Activated T-cell treated with anti-CD3 and anti-CD28 coated beads, Interleukin-2, amount 50 U/mL, for 72 hours (primary cell): ENCODE results near the gene LIN28B. TPM values are rescaled to one million over a fixed set of nuclear protein-coding genes. Genes with fewer than 3 reads are reported as not detected.

Experiments used
- ATAC-seq, 2 donors: fragments of 150-1000 bp; cut with Tn5 transposase; replicated peaks in 1 of 2; 2 replicates each; pipeline ENCODE4 v1.10.0; 2021; ENCODE audit warnings: moderate library complexity in 2 of 2, mild to moderate bottlenecking in 1 of 2
- DNase-seq, 2 donors: peaks; one replicate each; pipeline ENCODE4 v3.0.0; 2021 to 2022; ENCODE audit warnings: mixed read lengths in 1 of 2
- H3K27ac Mint-ChIP-seq: one replicate; pipeline ENCODE4 v1.8.0; 2022; ENCODE audit warnings: mild to moderate bottlenecking, moderate library complexity, mixed read lengths
- H3K27me3 Mint-ChIP-seq: one replicate; pipeline ENCODE4 v1.8.0; 2022; ENCODE audit warnings: low read depth, mixed read lengths
- H3K36me3 Mint-ChIP-seq, 2 donors: one replicate each; pipeline ENCODE4 v1.8.0; 2022; ENCODE audit warnings: mixed read lengths in 2 of 2, mild to moderate bottlenecking in 1 of 2; ENCODE audit not compliant: insufficient read depth in 2 of 2
- H3K4me1 Mint-ChIP-seq: one replicate; pipeline ENCODE4 v1.8.0; 2022; ENCODE audit warnings: low read depth, mixed read lengths
- H3K4me3 Mint-ChIP-seq, 2 donors: one replicate each; pipeline ENCODE4 v1.8.0; 2022; ENCODE audit warnings: mild to moderate bottlenecking in 2 of 2, mixed read lengths in 2 of 2, moderate library complexity in 2 of 2
- H3K9me3 Mint-ChIP-seq, 2 donors: one replicate each; pipeline ENCODE4 v1.8.0; 2022; ENCODE audit warnings: mixed read lengths in 2 of 2
- total RNA-seq, 2 donors: library from RNA; stranded (reverse); gene quantifications; one replicate each; pipeline ENCODE4 v1.2.3, GENCODE V29; 2022

LIN28B gene
- total RNA-seq, 2 donors from 2014 or later = not detected

GRCh38 chr6:105038259-105038658 is 81.4 kb downstream of the LIN28B start:
- Mint-ChIP-seq H3K27me3 (peaks cover 22% of the 10 kb centered on the region), H3K4me3 (no peak overlapping the region), H3K4me1 (no peaks in the 10 kb centered on the region), H3K36me3 (no peaks in the 10 kb centered on the region), H3K9me3 (no peaks in the 10 kb centered on the region), H3K27ac (no peak overlapping the region)
- DNase-seq (no peak), ATAC-seq (no peak)

GRCh38 chr6:105041880-105042279 is 85.0 kb downstream of the LIN28B start:
- Mint-ChIP-seq H3K9me3 (no peaks in the 10 kb centered on the region), H3K4me1 (no peaks in the 10 kb centered on the region), H3K4me3 (no peak overlapping the region), H3K36me3 (no peaks in the 10 kb centered on the region), H3K27me3 (peaks cover 17% of the 10 kb centered on the region), H3K27ac (no peak overlapping the region)
- no peak for ATAC-seq
- DNase-seq = no peak

DNA sequence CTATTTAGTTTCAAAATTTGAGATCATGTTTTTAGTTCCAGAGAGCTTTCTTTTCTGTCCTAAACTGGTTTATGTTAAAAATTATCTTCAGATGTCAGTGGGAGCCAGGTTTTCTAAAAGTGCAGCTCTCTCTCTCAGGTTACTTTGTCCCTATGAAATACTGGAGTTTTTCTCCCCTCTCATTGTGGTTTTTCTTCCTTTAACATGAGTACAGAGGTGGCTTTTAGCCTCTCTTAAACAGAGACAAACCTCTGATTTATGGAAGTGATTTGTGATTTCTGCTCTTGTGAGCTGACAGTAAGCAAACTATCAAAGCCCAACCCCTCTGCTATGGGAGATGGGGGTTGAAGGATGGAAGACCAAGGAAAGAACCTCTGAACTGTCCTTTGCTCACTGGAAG is 85.7 kb downstream of the LIN28B start:
- Mint-ChIP-seq H3K4me1 (no peaks in the 10 kb centered on the region), H3K9me3 (no peaks in the 10 kb centered on the region), H3K27ac (no peak overlapping the region), H3K4me3 (no peak overlapping the region), H3K27me3 (peaks cover 17% of the 10 kb centered on the region), H3K36me3 (no peaks in the 10 kb centered on the region)
- no peak for DNase-seq
- ATAC-seq = no peak

GRCh38 chr6:105043979-105044378 is 87.1 kb downstream of the LIN28B start:
- ATAC-seq = no peak
- Mint-ChIP-seq H3K27me3 (peaks cover 25% of the 10 kb centered on the region), H3K4me3 (no peak overlapping the region), H3K27ac (no peak overlapping the region), H3K9me3 (peaks cover 0 to 3% of the 10 kb centered on the region in 2 donors), H3K4me1 (no peaks in the 10 kb centered on the region), H3K36me3 (peaks cover 0 to 3% of the 10 kb centered on the region in 2 donors)
- DNase-seq = no peak

GRCh38 chr6:105045526-105045925 is 88.6 kb downstream of the LIN28B start:
- Mint-ChIP-seq H3K27ac (no peak overlapping the region), H3K36me3 (peaks cover 0 to 3% of the 10 kb centered on the region in 2 donors), H3K9me3 (peaks cover 0 to 3% of the 10 kb centered on the region in 2 donors), H3K27me3 (peaks cover 28% of the 10 kb centered on the region), H3K4me3 (no peak overlapping the region), H3K4me1 (no peaks in the 10 kb centered on the region)
- DNase-seq = no peak
- ATAC-seq = no peak

DNA sequence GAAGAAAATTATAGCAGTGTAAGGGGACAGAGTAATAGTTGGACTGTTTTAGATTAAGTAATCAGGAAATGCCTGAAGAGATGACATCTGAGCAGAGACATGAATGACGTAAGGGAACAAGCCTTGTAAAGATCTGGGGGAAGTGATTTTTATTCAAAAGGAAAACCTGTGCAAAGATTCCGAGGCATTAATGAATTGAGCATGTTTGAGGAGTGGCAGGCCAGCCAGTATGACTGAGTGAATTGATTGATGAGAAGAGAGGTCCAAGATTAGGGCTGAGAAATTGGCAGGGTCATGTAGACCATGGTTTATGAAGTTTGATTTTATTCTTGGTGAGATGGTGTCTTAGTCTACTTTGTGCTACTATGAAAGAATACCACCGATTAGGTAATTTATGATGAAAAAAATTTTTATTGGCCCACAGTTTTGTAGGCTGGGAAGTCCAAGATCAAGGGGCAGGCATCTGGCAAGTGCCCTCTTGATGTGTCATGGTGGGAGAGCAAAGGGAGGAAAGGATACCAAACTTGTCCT is 95.1 kb downstream of the LIN28B start:
- DNase-seq = no peak
- no peaks in the 10 kb centered on the region for H3K4me1 Mint-ChIP-seq
- peaks cover 24% of the 10 kb centered on the region for H3K27me3 Mint-ChIP-seq
- H3K4me3 Mint-ChIP-seq = no peak overlapping the region
- peaks cover 0 to 3% of the 10 kb centered on the region in 2 donors for H3K36me3 Mint-ChIP-seq
- no peak overlapping the region for H3K27ac Mint-ChIP-seq
- ATAC-seq = no peak
- H3K9me3 Mint-ChIP-seq = peaks cover 0 to 6% of the 10 kb centered on the region in 2 donors

GRCh38 chr6:105056646-105057045 is 99.7 kb downstream of the LIN28B start:
- Mint-ChIP-seq H3K27me3 (peaks cover 27% of the 10 kb centered on the region), H3K9me3 (peaks cover 0 to 2% of the 10 kb centered on the region in 2 donors), H3K4me3 (no peak overlapping the region), H3K4me1 (no peaks in the 10 kb centered on the region), H3K27ac (no peak overlapping the region), H3K36me3 (no peaks in the 10 kb centered on the region)
- DNase-seq (no peak), ATAC-seq (no peak)

DNA sequence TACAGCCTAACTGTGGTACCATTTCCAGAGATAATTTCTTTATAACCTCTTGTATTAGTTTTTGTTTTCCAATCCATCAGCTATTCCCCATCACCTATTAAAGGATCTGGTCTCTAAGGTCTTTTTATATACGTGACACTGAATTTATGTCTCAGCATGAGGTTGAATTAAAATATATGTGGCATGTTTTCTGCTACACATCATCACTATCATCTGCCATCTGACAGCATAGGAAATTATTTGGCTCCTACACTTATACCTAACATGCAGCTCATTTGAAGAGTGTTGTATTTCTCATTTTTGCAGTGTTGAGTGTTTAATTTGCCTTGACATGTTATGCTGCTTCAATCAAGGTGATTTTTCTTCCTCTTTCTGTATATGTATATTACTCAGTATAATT is 100.3 kb downstream of the LIN28B start:
- Mint-ChIP-seq H3K36me3 (no peaks in the 10 kb centered on the region), H3K4me3 (no peak overlapping the region), H3K27me3 (peaks cover 32% of the 10 kb centered on the region), H3K9me3 (peaks cover 0 to 2% of the 10 kb centered on the region in 2 donors), H3K4me1 (no peaks in the 10 kb centered on the region), H3K27ac (no peak overlapping the region)
- ATAC-seq = no peak
- DNase-seq = no peak

- no peaks in the 10 kb centered on the region for H3K4me1 Mint-ChIP-seq
- ATAC-seq (no peak), DNase-seq (no peak)
- H3K4me3 Mint-ChIP-seq = no peak overlapping the region
- H3K27ac Mint-ChIP-seq = no peak overlapping the region
- no peaks in the 10 kb centered on the region for H3K36me3 Mint-ChIP-seq
- peaks cover 37% of the 10 kb centered on the region for H3K27me3 Mint-ChIP-seq
- H3K9me3 Mint-ChIP-seq = peaks cover 0 to 2% of the 10 kb centered on the region in 2 donors
Observed at GRCh38 chr6:105058316-105058715, 101.4 kb downstream of the LIN28B start.

DNA sequence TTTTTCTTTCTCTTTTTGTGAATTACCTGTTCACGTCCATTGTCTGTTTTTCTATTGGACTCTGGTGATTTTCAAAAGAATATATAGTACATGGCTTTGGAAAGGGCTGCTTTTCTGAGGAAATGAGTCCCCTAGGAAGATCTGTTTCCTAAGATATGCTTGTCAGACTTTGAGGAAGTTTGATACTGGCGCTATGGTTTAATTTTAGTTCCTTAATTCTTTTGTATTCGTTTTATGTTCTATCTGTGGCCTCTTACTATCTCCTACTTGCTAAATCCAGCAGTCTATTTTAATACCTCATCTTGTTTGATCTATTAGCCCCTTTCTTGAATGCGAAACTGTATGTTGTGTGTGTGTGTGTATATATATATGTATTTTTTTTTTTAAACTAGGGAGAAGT is 101.9 kb downstream of the LIN28B start:
- no peak for ATAC-seq
- H3K27ac Mint-ChIP-seq = no peak overlapping the region
- no peak overlapping the region for H3K4me3 Mint-ChIP-seq
- H3K36me3 Mint-ChIP-seq = no peaks in the 10 kb centered on the region
- H3K4me1 Mint-ChIP-seq = no peaks in the 10 kb centered on the region
- peaks cover 0 to 2% of the 10 kb centered on the region in 2 donors for H3K9me3 Mint-ChIP-seq
- peaks cover 39% of the 10 kb centered on the region for H3K27me3 Mint-ChIP-seq
- no peak for DNase-seq

- H3K27me3 Mint-ChIP-seq = peaks cover 39% of the 10 kb centered on the region
- no peaks in the 10 kb centered on the region for H3K9me3 Mint-ChIP-seq
Observed at GRCh38 chr6:105066233-105066632, 109.3 kb downstream of the LIN28B start.

DNA sequence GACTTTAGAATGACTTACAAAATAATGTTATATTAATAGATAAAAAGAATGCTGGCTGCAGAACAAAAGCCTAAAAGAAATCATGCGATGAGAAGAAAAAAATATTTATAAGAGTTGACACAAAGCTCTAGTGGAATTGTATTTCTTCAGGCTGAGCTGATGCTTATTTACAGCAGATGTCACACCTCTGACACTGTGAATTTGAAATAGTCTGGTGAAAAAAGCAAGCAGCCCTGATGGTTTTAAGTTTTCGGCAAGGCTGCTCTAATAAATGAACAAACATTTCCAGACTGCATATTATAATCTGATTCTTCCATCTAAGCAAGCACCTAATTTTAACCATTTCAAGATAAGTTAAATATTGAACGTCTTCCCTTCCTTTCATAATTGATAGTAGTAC is 109.9 kb downstream of the LIN28B start:
- H3K4me3 Mint-ChIP-seq = no peak overlapping the region
- ATAC-seq (no peak), DNase-seq (no peak)
- H3K4me1 Mint-ChIP-seq = no peaks in the 10 kb centered on the region
- H3K9me3 Mint-ChIP-seq = no peaks in the 10 kb centered on the region
- no peaks in the 10 kb centered on the region for H3K36me3 Mint-ChIP-seq
- H3K27ac Mint-ChIP-seq = no peak overlapping the region
- H3K27me3 Mint-ChIP-seq = peaks cover 36% of the 10 kb centered on the region

More at GRCh38 chr6:105066233-105066632, 109.3 kb downstream of the LIN28B start:
- no peaks in the 10 kb centered on the region for H3K4me1 Mint-ChIP-seq
- H3K27ac Mint-ChIP-seq = no peak overlapping the region
- no peak for DNase-seq
- no peaks in the 10 kb centered on the region for H3K36me3 Mint-ChIP-seq
- H3K4me3 Mint-ChIP-seq = no peak overlapping the region
- no peak for ATAC-seq

DNA sequence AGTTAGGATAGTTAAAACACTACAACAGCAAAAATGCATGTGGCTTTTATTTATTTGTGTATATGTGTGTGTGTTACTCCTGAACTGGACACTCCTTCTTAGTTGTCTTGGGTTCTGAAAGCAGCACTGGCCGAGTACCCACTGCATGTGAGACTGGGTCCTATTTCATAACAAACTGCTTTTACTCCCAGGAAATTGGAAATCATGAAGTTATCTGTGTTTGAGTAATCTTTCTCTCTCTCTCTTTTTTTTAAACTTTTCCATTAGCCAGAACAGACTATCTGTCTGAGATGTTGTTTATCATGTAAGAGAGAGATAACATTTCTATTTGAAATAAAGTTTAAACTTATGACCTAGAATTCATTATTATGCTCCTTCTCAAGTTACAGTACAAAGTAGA is 110.4 kb downstream of the LIN28B start:
- no peaks in the 10 kb centered on the region for H3K4me1 Mint-ChIP-seq
- DNase-seq = no peak
- no peak for ATAC-seq
- H3K4me3 Mint-ChIP-seq = no peak overlapping the region
- no peaks in the 10 kb centered on the region for H3K9me3 Mint-ChIP-seq
- H3K27ac Mint-ChIP-seq = no peak overlapping the region
- H3K36me3 Mint-ChIP-seq = no peaks in the 10 kb centered on the region
- H3K27me3 Mint-ChIP-seq = peaks cover 32% of the 10 kb centered on the region

DNA sequence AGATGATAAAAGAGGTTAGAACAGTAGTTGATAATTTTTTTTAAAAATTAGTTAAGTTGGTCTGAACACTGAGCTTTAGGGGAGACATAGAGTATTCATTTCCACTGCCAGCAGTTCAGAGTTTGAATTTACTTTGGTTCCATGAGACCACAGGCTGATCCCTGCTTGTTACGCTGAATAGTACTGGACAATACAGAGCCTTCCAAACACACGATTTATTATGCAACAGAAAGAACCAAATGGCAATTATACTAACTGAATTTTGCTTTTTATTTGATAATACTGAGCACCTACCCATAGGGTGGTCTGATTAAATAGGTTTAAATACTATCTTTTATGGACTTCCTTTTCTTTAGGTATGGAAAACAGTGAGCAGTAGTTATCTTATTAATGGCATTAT is 111.5 kb downstream of the LIN28B start:
- Mint-ChIP-seq H3K9me3 (no peaks in the 10 kb centered on the region), H3K27ac (no peak overlapping the region), H3K27me3 (peaks cover 27% of the 10 kb centered on the region), H3K4me1 (no peaks in the 10 kb centered on the region), H3K4me3 (no peak overlapping the region), H3K36me3 (no peaks in the 10 kb centered on the region)
- DNase-seq (no peak), ATAC-seq (no peak)
